Uterus (tissue), 2 donors: ENCODE results near the gene METTL5.

Experiments
- POLR2A ChIP-seq, 2 donors: fragments of 450-650 bp; IDR thresholded peaks; one replicate each; pipeline ENCODE4 v1.6.1; 2016; ENCODE audit warnings: antibody characterized with exemption in 2 of 2, mild to moderate bottlenecking in 1 of 2, moderate library complexity in 1 of 2
- TF ChIP-seq, protein P1 (sequence below), 4 experiments: fragments of 200-600 bp in 2 of 4; fragments of 450-650 bp in 2 of 4; sonication (generic) in 2 of 4; IDR thresholded peaks; one replicate each; pipeline ENCODE4 v1.5.1; 2016 to 2019; ENCODE audit warnings: antibody characterized with exemption in 4 of 4, mild to moderate bottlenecking in 2 of 4, moderate library complexity in 1 of 4

DNA sequence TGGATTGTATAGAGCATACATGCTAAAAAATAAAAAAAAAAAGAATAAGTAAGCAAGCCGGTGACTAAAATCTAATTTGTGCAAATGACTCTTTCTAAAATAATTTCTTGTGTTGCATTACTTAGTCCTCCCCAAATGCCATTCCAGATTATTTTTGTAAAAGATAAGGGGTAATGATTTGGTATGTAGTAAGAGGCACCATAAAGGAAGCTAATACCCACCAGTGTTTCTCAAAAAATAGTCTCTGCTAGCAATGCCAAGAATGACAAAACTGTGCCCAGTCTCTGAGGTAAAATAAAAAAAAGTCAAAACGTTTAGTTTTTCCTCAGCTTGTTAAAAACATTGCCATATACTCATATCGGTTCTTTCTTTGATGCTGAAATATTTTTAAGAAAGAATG, 2.7 kb downstream of the METTL5 start:
- TF ChIP-seq, protein P1, sequence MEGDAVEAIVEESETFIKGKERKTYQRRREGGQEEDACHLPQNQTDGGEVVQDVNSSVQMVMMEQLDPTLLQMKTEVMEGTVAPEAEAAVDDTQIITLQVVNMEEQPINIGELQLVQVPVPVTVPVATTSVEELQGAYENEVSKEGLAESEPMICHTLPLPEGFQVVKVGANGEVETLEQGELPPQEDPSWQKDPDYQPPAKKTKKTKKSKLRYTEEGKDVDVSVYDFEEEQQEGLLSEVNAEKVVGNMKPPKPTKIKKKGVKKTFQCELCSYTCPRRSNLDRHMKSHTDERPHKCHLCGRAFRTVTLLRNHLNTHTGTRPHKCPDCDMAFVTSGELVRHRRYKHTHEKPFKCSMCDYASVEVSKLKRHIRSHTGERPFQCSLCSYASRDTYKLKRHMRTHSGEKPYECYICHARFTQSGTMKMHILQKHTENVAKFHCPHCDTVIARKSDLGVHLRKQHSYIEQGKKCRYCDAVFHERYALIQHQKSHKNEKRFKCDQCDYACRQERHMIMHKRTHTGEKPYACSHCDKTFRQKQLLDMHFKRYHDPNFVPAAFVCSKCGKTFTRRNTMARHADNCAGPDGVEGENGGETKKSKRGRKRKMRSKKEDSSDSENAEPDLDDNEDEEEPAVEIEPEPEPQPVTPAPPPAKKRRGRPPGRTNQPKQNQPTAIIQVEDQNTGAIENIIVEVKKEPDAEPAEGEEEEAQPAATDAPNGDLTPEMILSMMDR (IDR thresholded peaks at IDR 0.05): no peak
- TF ChIP-seq POLR2A (IDR thresholded peaks at IDR 0.05): no peak
